Suppressor macrophage (primary cell): ENCODE measurements around the gene MAP4K3.

Source experiments
- DNase-seq, 4 experiments: peaks; one replicate each; pipeline ENCODE4 v3.0.0-alpha.2; 2020 to 2022

The MAP4K3 gene

DNA sequence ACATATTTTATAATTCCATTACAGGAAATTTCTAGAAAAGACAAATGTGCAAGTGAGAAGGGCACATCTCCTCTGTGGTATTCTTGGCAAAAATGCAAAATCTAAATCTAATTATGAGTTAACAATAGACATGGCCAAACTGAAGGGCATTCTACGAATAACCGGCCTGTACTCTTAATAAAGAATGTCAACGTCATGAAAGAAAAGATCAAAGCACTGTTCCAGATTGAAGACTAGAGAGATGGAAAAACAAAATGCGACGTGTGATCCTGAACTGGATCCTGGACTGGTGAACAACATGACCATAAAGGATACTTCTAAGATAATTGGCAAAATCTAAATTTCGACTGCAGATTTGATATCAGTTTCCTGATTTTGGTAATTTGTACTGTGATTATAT, 196.3 kb downstream of the MAP4K3 start:
- DNase-seq: no peak

- peak in 1 of 4 experiments; percentile 15 for DNase-seq
Observed at GRCh38 chr2:39234754-39235153, 202.3 kb downstream of the MAP4K3 start.

- DNase-seq: no peak
Observed at GRCh38 chr2:39232141-39232540, 204.9 kb downstream of the MAP4K3 start.

DNA sequence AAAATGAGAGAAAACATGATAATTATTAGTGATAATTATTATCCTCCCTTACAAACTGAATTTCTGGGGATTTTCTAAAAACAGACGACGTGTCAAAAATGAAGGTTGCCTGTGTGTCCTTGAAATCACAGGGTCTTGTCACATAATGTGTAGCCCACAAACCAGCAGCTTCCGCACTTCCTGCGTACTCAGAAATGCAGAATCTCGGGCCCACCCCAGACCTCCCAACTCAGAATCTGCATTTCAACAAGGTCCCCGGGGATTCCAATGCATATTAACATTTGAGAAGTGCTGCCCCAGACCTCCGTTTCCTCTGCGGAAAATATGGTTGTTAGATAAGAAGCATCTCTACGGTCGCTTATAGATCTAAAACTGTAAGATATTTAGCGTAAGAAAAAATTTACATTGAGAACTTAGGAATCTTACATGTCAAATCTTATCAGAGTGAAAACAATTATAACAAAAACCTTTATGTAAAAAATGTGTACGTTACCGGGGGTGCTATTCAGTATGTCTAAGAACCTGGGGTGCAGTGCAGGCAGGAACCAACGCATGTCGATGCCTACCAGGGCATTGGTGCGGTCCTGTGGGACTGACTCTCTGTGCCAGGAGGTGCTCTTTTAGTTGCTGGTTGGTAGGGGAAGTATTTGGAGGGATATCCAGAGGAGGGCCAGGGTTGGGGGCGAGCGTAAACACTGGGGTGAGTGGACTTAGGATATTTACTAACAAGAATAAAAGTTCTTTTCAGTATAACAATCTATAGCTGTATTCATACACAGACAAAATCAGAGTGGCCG, 208.5 kb downstream of the MAP4K3 start:
- peak in 2 of 4 experiments; percentile 10 to 15 for DNase-seq

DNA sequence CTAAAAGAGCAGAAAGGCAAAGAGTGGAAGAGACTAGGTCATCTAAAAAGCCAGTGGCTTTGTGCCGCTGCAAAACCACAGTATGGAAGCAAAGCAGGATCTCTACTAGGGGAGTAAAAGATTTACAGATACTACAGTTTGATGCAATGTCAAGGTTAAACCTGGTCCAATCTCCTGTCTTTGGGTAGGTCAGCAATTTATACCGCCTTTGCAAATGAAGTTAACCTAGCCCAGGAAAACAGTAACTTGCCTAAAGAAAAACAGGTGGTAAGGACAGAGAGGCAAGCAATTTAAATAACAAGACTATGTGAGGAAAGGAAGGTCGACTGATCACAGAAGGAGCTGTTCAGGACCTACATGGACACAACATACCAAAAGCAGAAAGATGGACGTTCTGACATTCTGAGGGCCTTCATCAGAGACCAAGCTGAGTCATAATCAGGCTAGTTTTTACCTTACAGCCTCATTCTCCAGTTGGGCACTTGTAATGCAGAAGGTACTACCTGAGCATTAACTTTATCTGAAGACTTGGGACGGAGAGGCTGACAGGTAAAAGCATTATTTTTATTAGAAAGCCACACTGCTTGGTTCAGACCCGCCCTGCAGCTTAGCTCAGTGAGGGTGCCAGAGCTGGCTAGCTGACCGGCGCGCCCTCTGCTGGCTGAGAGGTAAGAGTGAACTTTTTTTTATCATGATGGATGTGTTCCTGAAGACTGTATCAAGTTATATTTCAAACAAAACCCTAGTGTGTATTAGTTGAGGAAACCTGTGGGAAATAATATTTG, 209.3 kb downstream of the MAP4K3 start:
- peak; percentile 77 to 89 (median 84) for DNase-seq

DNA sequence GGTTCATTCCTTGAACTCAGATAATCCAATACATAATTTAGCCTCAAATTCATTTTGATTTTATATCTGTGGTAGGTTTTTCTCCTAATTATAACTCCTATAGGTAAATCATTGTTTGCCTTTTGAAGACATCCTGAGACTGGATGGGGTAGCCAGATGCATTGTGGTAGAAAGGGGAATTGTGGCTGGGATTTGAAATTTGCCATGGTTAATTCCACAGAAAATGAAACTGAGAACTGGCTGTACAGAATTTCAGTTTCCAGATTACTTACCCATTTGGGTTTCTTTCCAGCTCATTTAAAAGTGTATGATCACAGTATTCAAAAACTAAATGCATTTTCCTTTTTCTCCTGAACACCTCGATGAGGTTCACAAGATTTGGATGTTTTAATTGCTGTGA, 211.5 kb downstream of the MAP4K3 start:
- no peak for DNase-seq

DNA sequence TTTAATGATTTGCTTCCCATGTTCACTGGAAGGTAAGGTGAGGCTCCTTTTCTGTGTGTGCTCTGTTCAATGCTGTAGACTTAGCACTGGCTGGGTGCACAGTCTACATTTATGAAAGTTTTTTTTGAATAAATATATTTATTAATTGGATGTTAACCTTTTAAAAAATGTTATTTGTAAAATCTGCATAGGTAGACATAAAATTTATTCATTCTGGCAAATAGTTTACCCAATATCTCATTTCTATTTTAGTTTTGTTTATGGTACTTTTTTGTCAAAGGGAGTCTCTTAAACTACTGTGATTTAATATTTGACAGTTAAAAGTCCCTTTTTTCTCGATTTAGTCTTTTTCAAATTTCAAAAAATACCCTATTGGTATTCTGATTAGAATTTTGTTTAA, 213.2 kb downstream of the MAP4K3 start:
- no peak for DNase-seq

GRCh38 chr2:39221459-39221858, 215.6 kb downstream of the MAP4K3 start:
- no peak for DNase-seq

- DNase-seq: no peak
Observed at GRCh38 chr2:39220136-39220535, 216.9 kb downstream of the MAP4K3 start.

DNA sequence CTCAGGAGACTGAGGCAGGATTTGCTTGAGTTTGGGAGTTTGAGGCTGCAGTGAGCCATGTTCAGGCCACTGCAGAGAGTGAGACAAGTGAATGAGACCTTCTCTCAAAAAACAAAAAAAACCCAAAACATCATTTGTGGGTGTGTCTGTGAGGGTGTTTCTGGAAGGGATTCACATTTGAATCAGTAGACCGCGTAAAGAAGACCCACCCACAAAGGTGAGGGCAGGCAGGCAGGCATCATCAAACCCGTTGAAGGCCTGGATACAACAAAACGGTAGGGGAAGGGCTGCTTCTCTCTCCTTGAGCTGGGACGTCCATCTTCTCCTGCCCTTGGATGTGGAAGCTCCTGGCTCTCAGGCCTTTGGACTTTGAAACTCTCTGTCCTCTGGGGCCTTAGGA, 218.7 kb downstream of the MAP4K3 start:
- no peak for DNase-seq

DNA sequence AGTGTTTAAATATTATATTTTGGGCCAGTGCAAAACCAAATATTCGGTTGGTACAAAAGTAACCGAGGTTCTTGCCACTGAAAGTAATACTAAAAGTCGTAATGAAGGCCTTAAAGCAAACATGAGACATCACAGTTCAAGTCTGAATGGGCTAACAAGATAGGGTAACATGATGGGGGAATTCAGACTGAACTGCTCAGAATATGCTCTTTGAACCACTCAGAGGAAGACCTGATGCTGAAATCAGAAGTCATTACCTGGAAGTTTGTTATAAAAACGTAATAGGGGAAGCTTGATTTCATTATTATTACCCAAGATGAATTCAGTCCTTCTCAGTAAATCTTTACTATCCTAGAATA, 219.9 kb downstream of the MAP4K3 start:
- DNase-seq: no peak

GRCh38 chr2:39216346-39217191, 220.5 kb downstream of the MAP4K3 start:
- no peak for DNase-seq

DNA sequence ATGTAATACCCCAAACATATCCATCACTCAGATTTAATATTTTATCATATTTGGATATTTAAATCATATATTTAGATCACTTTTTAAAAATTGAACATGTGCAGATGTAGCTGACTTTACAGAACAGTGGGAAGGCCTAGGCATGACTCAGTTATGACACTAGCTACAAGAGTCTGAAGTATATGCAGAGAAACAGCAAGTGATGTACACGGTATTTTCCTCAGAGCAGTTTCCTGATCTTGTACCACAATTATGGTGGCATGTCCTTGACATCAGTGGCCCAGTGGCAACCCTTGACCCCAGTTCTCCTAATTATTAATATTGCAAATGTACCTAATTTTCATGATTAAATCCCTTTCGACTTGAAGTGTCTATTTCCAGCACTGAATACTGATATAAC, 221.5 kb downstream of the MAP4K3 start:
- DNase-seq: no peak

- no peak for DNase-seq
Observed at GRCh38 chr2:39213015-39213414, 224.1 kb downstream of the MAP4K3 start.

DNA sequence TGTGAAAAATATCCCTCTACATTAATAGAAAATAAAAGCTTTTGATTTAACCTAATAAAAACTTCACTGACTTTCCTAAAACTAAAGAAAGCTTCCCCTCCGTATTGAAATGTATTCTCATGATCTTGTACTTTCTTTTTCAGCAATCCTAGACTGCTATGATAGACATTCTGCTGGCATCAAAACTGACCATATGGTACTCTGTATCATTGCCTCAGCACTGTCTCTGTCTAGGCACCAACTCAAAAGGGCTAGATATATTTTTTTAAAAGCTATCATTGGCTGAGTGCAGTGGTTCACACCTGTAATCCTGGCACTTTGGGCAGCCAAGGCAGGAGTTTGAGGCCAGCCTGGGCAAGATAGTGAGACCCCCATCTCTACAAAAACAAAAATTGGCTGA, 226.2 kb downstream of the MAP4K3 start:
- no peak for DNase-seq

- no peak for DNase-seq
Observed at GRCh38 chr2:39203382-39203781, 233.7 kb downstream of the MAP4K3 start.

DNA sequence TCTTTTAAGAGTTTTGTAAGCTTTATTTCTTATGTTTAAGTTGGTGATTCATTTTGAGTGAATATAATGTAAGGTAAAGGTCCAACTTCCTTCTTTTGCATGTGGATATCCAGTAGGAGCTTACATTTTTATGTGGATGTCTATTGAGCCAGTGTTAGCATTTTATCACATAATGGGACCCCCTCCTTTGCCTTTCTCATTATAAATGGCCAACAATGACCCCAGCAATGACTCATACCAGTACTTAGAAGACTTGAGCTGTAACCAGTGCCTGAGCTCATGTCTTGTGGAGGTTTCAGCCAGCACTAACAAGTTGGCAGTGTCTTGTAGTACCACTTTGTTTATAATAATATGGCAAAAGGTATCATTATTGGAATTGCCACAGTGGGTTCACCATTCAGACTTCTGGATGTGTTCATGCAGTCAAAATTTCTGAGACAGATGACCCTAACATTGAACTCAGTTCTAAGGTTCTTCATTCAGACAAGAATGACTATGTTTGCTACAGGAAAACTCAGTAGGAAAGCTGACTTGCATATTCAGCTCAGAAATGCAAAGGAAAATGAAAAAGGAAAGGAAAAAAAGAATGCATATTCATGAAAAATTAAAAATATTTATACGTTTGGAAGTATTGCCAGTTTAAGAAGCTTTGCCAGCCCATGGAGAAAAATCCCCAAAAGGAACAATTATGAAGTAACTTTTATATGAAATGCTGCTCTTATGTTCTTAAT, 234.3 kb downstream of the MAP4K3 start:
- peak in 1 of 4 experiments; percentile 4 for DNase-seq
